ENCODE data around the gene DRD2. TPM values are rescaled to one million over a fixed set of nuclear protein-coding genes. Genes with fewer than 3 reads are reported as not detected.

Gene DRD2
- total RNA-seq, 1 experiment from 2014 or later: 0.44 TPM

DNA sequence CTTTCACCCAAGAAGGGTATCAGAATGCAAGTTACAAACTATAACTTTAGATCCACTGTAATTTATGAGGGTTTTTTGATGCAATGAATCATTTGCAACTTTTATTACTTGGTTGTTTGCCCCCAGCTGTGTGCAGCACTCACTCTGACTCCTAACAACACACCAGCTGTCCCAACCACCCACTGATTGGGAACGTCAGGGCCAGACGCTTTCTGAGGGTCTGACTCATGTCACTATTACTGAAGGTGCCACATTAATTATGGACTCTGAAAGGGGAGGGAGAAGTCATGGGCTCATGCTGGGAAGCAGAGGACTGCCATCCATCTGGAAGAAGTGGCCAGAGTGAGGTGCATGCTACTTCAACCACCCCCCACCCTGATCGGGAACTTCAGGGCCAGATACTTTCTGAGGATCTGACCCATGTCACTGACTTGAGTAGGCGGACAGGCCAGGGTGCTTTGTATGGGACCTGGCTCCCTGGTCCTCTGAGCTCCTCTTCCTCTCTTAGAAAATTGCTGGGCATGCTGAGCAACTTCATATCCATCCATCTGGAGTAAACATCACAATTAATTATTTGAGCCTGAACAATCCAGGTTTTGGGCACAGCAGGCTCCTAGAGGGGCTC, 44.9 kb upstream of the DRD2 start:
- Histone ChIP-seq H3K4me1 (ENCODE audit: insufficient read depth, low read length) (no peaks in the 10 kb centered on the region), H3K27me3 (ENCODE audit: insufficient read depth, low read length) (no peaks in the 10 kb centered on the region), H2AFZ (ENCODE audit: low read length) (no peak overlapping the region), H3K23me2 (ENCODE audit: insufficient read length, low read depth, low read length, poor library complexity, severe bottlenecking) (no peaks in the 10 kb centered on the region), H3K4me2 (ENCODE audit: insufficient read depth, insufficient read length, low read length) (no peak overlapping the region), H3T11ph (ENCODE audit: low read length) (no peak overlapping the region), H3K14ac (ENCODE audit: insufficient read depth, low read length) (no peak overlapping the region), H3K27ac (ENCODE audit: insufficient read length, low read depth, low read length) (no peak overlapping the region), H2AK5ac (ENCODE audit: insufficient read length, low read length) (no peak overlapping the region), H3K4ac (ENCODE audit: low read depth, low read length) (no peak overlapping the region), H3K9me3 (ENCODE audit: control insufficient read depth, low read depth, low read length) (no peaks in the 10 kb centered on the region), H3K79me2 (ENCODE audit: insufficient read depth, low read length) (no peaks in the 10 kb centered on the region), H4K20me1 (ENCODE audit: control insufficient read depth, insufficient read depth, insufficient read length) (no peaks in the 10 kb centered on the region), H2BK12ac (ENCODE audit: insufficient read length, low read depth, low read length) (no peak overlapping the region), H3K23ac (ENCODE audit: insufficient read length, low read depth, low read length) (no peak overlapping the region), H3K9ac (ENCODE audit: extremely low read depth, insufficient read length, low read length) (no peak overlapping the region), H3K56ac (ENCODE audit: insufficient read length, low read depth, low read length) (no peak overlapping the region), H4K5ac (ENCODE audit: insufficient read length, low read depth, low read length) (no peak overlapping the region), H2BK120ac (ENCODE audit: low read depth, low read length, poor library complexity, severe bottlenecking) (no peak overlapping the region), H2BK20ac (ENCODE audit: low read depth, low read length, poor library complexity, severe bottlenecking) (no peak overlapping the region), H3K18ac (ENCODE audit: insufficient read length, low read depth, low read length) (no peak overlapping the region), H4K8ac (replicated peaks; ENCODE audit: insufficient read length, low read depth, low read length) (no peak overlapping the region), H2BK15ac (ENCODE audit: low read depth, low read length) (no peak overlapping the region), H3K79me1 (ENCODE audit: insufficient read depth, low read depth, low read length, poor library complexity, severe bottlenecking) (no peaks in the 10 kb centered on the region), H2BK5ac (ENCODE audit: insufficient read length, low read length) (no peak overlapping the region), H4K91ac (ENCODE audit: insufficient read length, low read depth, low read length) (no peak overlapping the region)
- peaks cover 12 to 15% of the 10 kb centered on the region in 2 experiments for H3K9me3 Mint-ChIP-seq
- no peak overlapping the region for H3K27ac Mint-ChIP-seq
- DNase-seq: no peak
- no peak overlapping the region for H3K4me3 Mint-ChIP-seq
- H3K36me3 Mint-ChIP-seq (ENCODE audit: insufficient read depth in 1 of 3, low read depth in 3 of 3): peaks cover 4 to 12% (median 6%) of the 10 kb centered on the region in 3 experiments
- no peak for TF ChIP-seq CTCF (conservative IDR thresholded peaks at IDR 0.05)
- WGBS (ENCODE audit: extremely low coverage, insufficient read length, low lambda C conversion rate): no CpG with 5 or more reads among the region's 4 CpGs
- peaks cover 7% of the 10 kb centered on the region for H3K27me3 Mint-ChIP-seq (ENCODE audit: low read depth)
- H3K4me1 Mint-ChIP-seq: peaks cover 2 to 9% of the 10 kb centered on the region in 2 experiments; a peak in 3 of 4 replicates

Data from H9 (cell line).